ENCODE results near the gene SARNP. TPM values are rescaled to one million over a fixed set of nuclear protein-coding genes. Genes with fewer than 3 reads are reported as not detected.
A peak's percentile ranks its signal among the peaks of the same experiment; 100 is the strongest.

SARNP gene
- total RNA-seq, 1 donor from 2014 or later, result 75.9 TPM

- Mint-ChIP-seq H3K36me3 (no peaks in the 10 kb centered on the region), H3K9me3 (no peaks in the 10 kb centered on the region), H3K27me3 (peaks cover 16% of the 10 kb centered on the region), H3K27ac (peak overlapping the region; percentile 95), H3K4me3 (peak overlapping the region; percentile 94), H3K4me1 (ENCODE audit: unreplicated experiment) (peaks cover 31% of the 10 kb centered on the region)
- TF ChIP-seq CTCF (conservative IDR thresholded peaks at IDR 0.05), result no peak
- DNase-seq (ENCODE audit: extremely low spot score, unreplicated experiment), result no peak
Observed at GRCh38 chr12:55718015-55718414, 99.5 kb downstream of the SARNP start.

- peaks cover 23% of the 10 kb centered on the region for H3K27me3 Mint-ChIP-seq
- no peak for DNase-seq (ENCODE audit: extremely low spot score, unreplicated experiment)
- H3K9me3 Mint-ChIP-seq, result no peaks in the 10 kb centered on the region
- H3K4me3 Mint-ChIP-seq, result peak overlapping the region; percentile 94
- H3K36me3 Mint-ChIP-seq, result no peaks in the 10 kb centered on the region
- peak overlapping the region; percentile 95 for H3K27ac Mint-ChIP-seq
- TF ChIP-seq CTCF (conservative IDR thresholded peaks at IDR 0.05), result no peak
- H3K4me1 Mint-ChIP-seq (ENCODE audit: unreplicated experiment), result peaks cover 31% of the 10 kb centered on the region
Observed at GRCh38 chr12:55717011-55718007, 100.2 kb downstream of the SARNP start.

GRCh38 chr12:55716582-55716957, 101.0 kb downstream of the SARNP start:
- no peaks in the 10 kb centered on the region for H3K36me3 Mint-ChIP-seq
- H3K27me3 Mint-ChIP-seq, result peaks cover 31% of the 10 kb centered on the region
- H3K27ac Mint-ChIP-seq, result peak overlapping the region; percentile 95
- peaks cover 31% of the 10 kb centered on the region for H3K4me1 Mint-ChIP-seq (ENCODE audit: unreplicated experiment)
- no peak for TF ChIP-seq CTCF (conservative IDR thresholded peaks at IDR 0.05)
- peak overlapping the region; percentile 94 for H3K4me3 Mint-ChIP-seq
- no peaks in the 10 kb centered on the region for H3K9me3 Mint-ChIP-seq
- no peak for DNase-seq (ENCODE audit: extremely low spot score, unreplicated experiment)

- Mint-ChIP-seq H3K27me3 (peaks cover 33% of the 10 kb centered on the region), H3K27ac (peak within 1 kb of the TSS; percentile 95), H3K4me1 (ENCODE audit: unreplicated experiment) (peaks cover 31% of the 10 kb centered on the region), H3K4me3 (peak within 1 kb of the TSS; percentile 94), H3K36me3 (no peaks in the 10 kb centered on the region), H3K9me3 (no peaks in the 10 kb centered on the region)
- TF ChIP-seq CTCF (conservative IDR thresholded peaks at IDR 0.05), result peak; percentile 35
- DNase-seq (ENCODE audit: extremely low spot score, unreplicated experiment), result peak; percentile 95
Observed at GRCh38 chr12:55715833-55716581, 101.5 kb downstream of the SARNP start, which contains the start of gene BLOC1S1. TSS of gene BLOC1S1 (plus strand) at chr12:55716046. CDS start at chr12:55716052, 6 bp downstream.

GRCh38 chr12:55715169-55715764, 102.3 kb downstream of the SARNP start:
- TF ChIP-seq CTCF (conservative IDR thresholded peaks at IDR 0.05), result no peak
- H3K4me3 Mint-ChIP-seq, result peak overlapping the region; percentile 94
- H3K9me3 Mint-ChIP-seq, result no peaks in the 10 kb centered on the region
- H3K27ac Mint-ChIP-seq, result peak overlapping the region; percentile 95
- H3K4me1 Mint-ChIP-seq (ENCODE audit: unreplicated experiment), result peaks cover 31% of the 10 kb centered on the region
- DNase-seq (ENCODE audit: extremely low spot score, unreplicated experiment), result no peak
- H3K36me3 Mint-ChIP-seq, result no peaks in the 10 kb centered on the region
- peaks cover 41% of the 10 kb centered on the region for H3K27me3 Mint-ChIP-seq
